Heart left ventricle (tissue), 16 donors: Measurements from ENCODE around the gene ORM2. TPM values are rescaled to one million over a fixed set of nuclear protein-coding genes. Genes with fewer than 3 reads are reported as not detected.

Experiments
- ATAC-seq, 4 donors: fragments of 200-7000 bp; cut with Tn5 transposase; one replicate each; pipeline ENCODE4 v1.9.1; 2020 to 2022; ENCODE audit warnings: moderate library complexity in 4 of 4, mild to moderate bottlenecking in 3 of 4, moderate number of reproducible peaks in 1 of 4
- DNase-seq, 5 donors: peaks; one replicate each; pipeline ENCODE4 v3.0.0-alpha.2; 2020
- H3K27ac ChIP-seq, 12 donors: fragments of 200-600 bp; sonication (generic) in 4 of 12; one replicate each; pipeline versions ENCODE4 v1.5.0 to v1.8.0; 2016 to 2022; ENCODE audit warnings: mild to moderate bottlenecking in 2 of 12
- H3K27me3 ChIP-seq, 9 donors: fragments of 200-600 bp; sonication (generic) in 2 of 9; one replicate each; pipeline versions ENCODE4 v1.5.1 to v1.8.0; 2016 to 2022; ENCODE audit warnings: mild to moderate bottlenecking in 3 of 9
- H3K36me3 ChIP-seq, 9 donors: fragments of 200-600 bp; sonication (generic) in 2 of 9; one replicate each; pipeline versions ENCODE4 v1.5.0 to v1.8.0; 2018 to 2022; ENCODE audit warnings: mild to moderate bottlenecking in 2 of 9
- H3K4me1 ChIP-seq, 12 donors: fragments of 200-600 bp; sonication (generic) in 4 of 12; one replicate each; pipeline versions ENCODE4 v1.5.0 to v1.8.0; 2016 to 2022; ENCODE audit warnings: mild to moderate bottlenecking in 3 of 12
- H3K4me3 ChIP-seq, 12 donors: fragments of 200-600 bp; sonication (generic) in 4 of 12; one replicate each; pipeline versions ENCODE4 v1.5.0 to v1.8.0; 2017 to 2022; ENCODE audit warnings: mild to moderate bottlenecking in 9 of 12, moderate library complexity in 4 of 12
- H3K9me3 ChIP-seq, 12 donors: fragments of 200-600 bp; sonication (generic) in 4 of 12; one replicate each; pipeline versions ENCODE4 v1.5.0 to v1.8.0; 2016 to 2022; ENCODE audit warnings: mild to moderate bottlenecking in 1 of 12
- CTCF ChIP-seq, 12 donors: fragments of 200-600 bp; sonication (generic) in 4 of 12; IDR thresholded peaks; one replicate each; pipeline versions ENCODE4 v1.5.0 to v1.8.0; 2018 to 2022; ENCODE audit warnings: antibody characterized with exemption in 12 of 12, mild to moderate bottlenecking in 5 of 12
- POLR2A ChIP-seq, 2 donors: fragments of 450-650 bp; IDR thresholded peaks; one replicate each; pipeline ENCODE4 v1.6.1; 2017; ENCODE audit warnings: antibody characterized with exemption in 2 of 2, mild to moderate bottlenecking in 2 of 2, moderate library complexity in 2 of 2
- WGBS, 4 donors: extraction: QIAGEN DNeasy Blood & Tissue Kit in 2 of 4; methylation state at CpG; one replicate each; pipeline versions ENCODE4 v1.1.5 to v1.1.7; 2013 to 2018; 5-methylcytosine and 5-hydroxymethylcytosine counted together
- intact Hi-C, 10 donors: fragments of 100-400 bp; cut with DNase I; formaldehyde crosslinking; loops; one replicate each; pipeline versions ENCODE4 v1.11.1 to v1.14.2; 2022
- polyA plus RNA-seq, 2 donors: library from polyadenylated mRNA; stranded (reverse); fragments of 200-250 nt; gene quantifications; one replicate each; pipeline ENCODE4 v1.2.3, GENCODE V29; 2013
- total RNA-seq, 9 donors: library from RNA; depleted of rRNA in 2 of 9; stranded (reverse); fragments of >200 nt in 2 of 9; fragmentation: NEBNext Ultra II Directional in 3 of 9; extraction: Animal tissue kit (Norgen Biotek cat#: 25700) in 3 of 9; gene quantifications; one replicate each; pipeline versions ENCODE4 v1.1.0 to v1.2.4, GENCODE V29; 2016 to 2023
- donor health status: ischemic (EF 13 %, LVEDD 7.1; RV severe dilation, severe dysfunction).
- donor health status: healthy with polysubstance abuse.
- donor health status: DM: no; HTN: yes; CAD: no.
- donor health status: DM: no; HTN: no; CAD: no.
- donor health status: ischemic (EF 25% LVEDD 6.9; RV normal size, moderate dysfunction).
- donor health status: ischemic (EF 25% LVEDD 5.7; RV mildly dilated, moderate dysfunction).
- donor health status: healthy.
- donor health status: DM: yes; HTN: yes; CAD: no.
- donor health status: ischemic (EF 35%, LVEDD 5.7; RV mildly dilated, moderate dysfunction).
- donor health status: nonischemic (EF 11% LVEDD 7.7; RV severe dilation, severe dysfunction).
- donor health status: DM: yes; HTN: yes; CAD: no.
- donor health status: PGD.
- donor health status: ischemic (EF 29% LVEDD 5.4; RV normal size, mild dysfunction).
- donor health status: nonischemic (EF 23%, LVEDD 6.1; RV moderate dilation, normal function).

ORM2 gene
- total and polyA plus RNA-seq, 11 donors: 0.14 TPM; not detected in 10

- no peaks in the 10 kb centered on the region for H3K4me1 ChIP-seq
- WGBS, 4 donors: 89 to 100% (median 94%) methylated on average over 5 to 9 of the region's 9 CpGs
- no peak overlapping the region for H3K4me3 ChIP-seq
- no peak overlapping the region for H3K27ac ChIP-seq
- intact Hi-C loops: no loop called here
- TF ChIP-seq POLR2A (IDR thresholded peaks at IDR 0.05): no peak
- TF ChIP-seq CTCF (IDR thresholded peaks at IDR 0.05): no peak
- DNase-seq (no peak), ATAC-seq (no peak)
- H3K9me3 ChIP-seq: no peaks in the 10 kb centered on the region
- H3K27me3 ChIP-seq: no peaks in the 10 kb centered on the region
- H3K36me3 ChIP-seq: peaks cover 0 to 42% (median 26%) of the 10 kb centered on the region in 9 donors
These were observed 4.8 kb downstream of the ORM2 start for GRCh38 chr9:114334490-114334889.

GRCh38 chr9:114335745-114336144, 6.1 kb downstream of the ORM2 start:
- intact Hi-C loops: no loop called here
- Histone ChIP-seq H3K4me1 (peaks cover 0 to 8% (median 0%) of the 10 kb centered on the region in 12 donors), H3K9me3 (no peaks in the 10 kb centered on the region), H3K4me3 (no peak overlapping the region), H3K27me3 (no peaks in the 10 kb centered on the region), H3K27ac (no peak overlapping the region), H3K36me3 (peaks cover 0 to 54% (median 39%) of the 10 kb centered on the region in 9 donors)
- DNase-seq: no peak
- no peak for ATAC-seq
- WGBS, 4 donors: 72 to 86% (median 81%) methylated on average over 2 of the region's 2 CpGs
- no peak for TF ChIP-seq POLR2A (IDR thresholded peaks at IDR 0.05)
- TF ChIP-seq CTCF (IDR thresholded peaks at IDR 0.05): no peak

- Histone ChIP-seq H3K27me3 (no peaks in the 10 kb centered on the region), H3K36me3 (peaks cover 0 to 58% (median 43%) of the 10 kb centered on the region in 9 donors), H3K4me3 (no peak overlapping the region), H3K27ac (no peak overlapping the region), H3K4me1 (peaks cover 0 to 8% (median 0%) of the 10 kb centered on the region in 12 donors), H3K9me3 (no peaks in the 10 kb centered on the region)
- intact Hi-C loops: no loop called here
- no peak for DNase-seq
- WGBS, 4 donors: 79 to 81% (median 81%) methylated on average over 10 of the region's 10 CpGs
- TF ChIP-seq CTCF (IDR thresholded peaks at IDR 0.05) (no peak), POLR2A (IDR thresholded peaks at IDR 0.05) (no peak)
- ATAC-seq: no peak
These were observed 6.5 kb downstream of the ORM2 start for GRCh38 chr9:114336157-114336556.

GRCh38 chr9:114336699-114337395, 7.2 kb downstream of the ORM2 start:
- DNase-seq (no peak), ATAC-seq (no peak)
- Histone ChIP-seq H3K4me3 (no peak overlapping the region), H3K27ac (no peak overlapping the region), H3K9me3 (no peaks in the 10 kb centered on the region), H3K36me3 (peaks cover 0 to 65% (median 49%) of the 10 kb centered on the region in 9 donors), H3K4me1 (peaks cover 0 to 8% (median 0%) of the 10 kb centered on the region in 12 donors), H3K27me3 (no peaks in the 10 kb centered on the region)
- 88 to 94% (median 92%) methylated on average over 6 to 23 of the region's 23 CpGs for WGBS, 4 donors
- intact Hi-C loops: no loop called here
- TF ChIP-seq POLR2A (IDR thresholded peaks at IDR 0.05): no peak
- no peak for TF ChIP-seq CTCF (IDR thresholded peaks at IDR 0.05)
